ENCODE measurements around the gene TRABD2B.
"Not testable (repeated sequence)": the region's sequence is repeated elsewhere in the genome, so short reads cannot be mapped to it uniquely, and the experiment has no call there.

Gene TRABD2B

GRCh38 chr1:47969478-47969877 is 27.7 kb downstream of the TRABD2B start:
- Histone ChIP-seq H3K36me3 (ENCODE audit: control insufficient read depth in 1 of 2, insufficient read depth in 2 of 2, low read length in 2 of 2) (no peaks in the 10 kb centered on the region), H3K4me1 (ENCODE audit: control insufficient read depth in 1 of 2, insufficient read depth in 2 of 2, low read length in 2 of 2) (peaks cover 3 to 6% of the 10 kb centered on the region in 2 donors), H3K9me3 (ENCODE audit: control insufficient read depth in 1 of 2, low read length in 2 of 2) (no peaks in the 10 kb centered on the region), H3K9ac (ENCODE audit: low read depth in 1 of 2, low read length in 2 of 2) (no peak overlapping the region), H3K27me3 (ENCODE audit: control insufficient read depth in 1 of 2, insufficient read depth in 2 of 2, low read length in 2 of 2) (no peaks in the 10 kb centered on the region), H3K4me3 (ENCODE audit: low read depth in 1 of 2, low read length in 2 of 2) (no peak overlapping the region), H3K27ac (ENCODE audit: low read depth, low read length) (no peak overlapping the region)

GRCh38 chr1:47968556-47968888 is 28.7 kb downstream of the TRABD2B start:
- Histone ChIP-seq H3K27me3 (ENCODE audit: control insufficient read depth in 1 of 2, insufficient read depth in 2 of 2, low read length in 2 of 2) (no peaks in the 10 kb centered on the region), H3K4me1 (ENCODE audit: control insufficient read depth in 1 of 2, insufficient read depth in 2 of 2, low read length in 2 of 2) (peaks cover 7 to 14% of the 10 kb centered on the region in 2 donors), H3K4me3 (ENCODE audit: low read depth in 1 of 2, low read length in 2 of 2) (no peak overlapping the region), H3K36me3 (ENCODE audit: control insufficient read depth in 1 of 2, insufficient read depth in 2 of 2, low read length in 2 of 2) (no peaks in the 10 kb centered on the region), H3K9ac (ENCODE audit: low read depth in 1 of 2, low read length in 2 of 2) (no peak overlapping the region), H3K27ac (ENCODE audit: low read depth, low read length) (no peak overlapping the region), H3K9me3 (ENCODE audit: control insufficient read depth in 1 of 2, low read length in 2 of 2) (no peaks in the 10 kb centered on the region)

GRCh38 chr1:47967864-47968555 is 29.2 kb downstream of the TRABD2B start:
- Histone ChIP-seq H3K9ac (ENCODE audit: low read depth in 1 of 2, low read length in 2 of 2) (no peak overlapping the region), H3K4me3 (ENCODE audit: low read depth in 1 of 2, low read length in 2 of 2) (no peak overlapping the region), H3K27me3 (ENCODE audit: control insufficient read depth in 1 of 2, insufficient read depth in 2 of 2, low read length in 2 of 2) (no peaks in the 10 kb centered on the region), H3K4me1 (ENCODE audit: control insufficient read depth in 1 of 2, insufficient read depth in 2 of 2, low read length in 2 of 2) (peaks cover 12 to 19% of the 10 kb centered on the region in 2 donors), H3K9me3 (ENCODE audit: control insufficient read depth in 1 of 2, low read length in 2 of 2) (no peaks in the 10 kb centered on the region), H3K36me3 (ENCODE audit: control insufficient read depth in 1 of 2, insufficient read depth in 2 of 2, low read length in 2 of 2) (no peaks in the 10 kb centered on the region), H3K27ac (ENCODE audit: low read depth, low read length) (no peak overlapping the region)

GRCh38 chr1:47965816-47966215 is 31.4 kb downstream of the TRABD2B start:
- no peak overlapping the region for H3K27ac ChIP-seq (ENCODE audit: low read depth, low read length)
- H3K36me3 ChIP-seq (ENCODE audit: control insufficient read depth in 1 of 2, insufficient read depth in 2 of 2, low read length in 2 of 2) = no peaks in the 10 kb centered on the region
- H3K9me3 ChIP-seq (ENCODE audit: control insufficient read depth in 1 of 2, low read length in 2 of 2) = no peaks in the 10 kb centered on the region
- no peaks in the 10 kb centered on the region for H3K27me3 ChIP-seq (ENCODE audit: control insufficient read depth in 1 of 2, insufficient read depth in 2 of 2, low read length in 2 of 2)
- H3K4me3 ChIP-seq (ENCODE audit: low read depth in 1 of 2, low read length in 2 of 2) = no peak overlapping the region
- H3K9ac ChIP-seq (ENCODE audit: low read depth in 1 of 2, low read length in 2 of 2) = no peak overlapping the region
- peaks cover 12 to 13% of the 10 kb centered on the region in 2 donors for H3K4me1 ChIP-seq (ENCODE audit: control insufficient read depth in 1 of 2, insufficient read depth in 2 of 2, low read length in 2 of 2)

GRCh38 chr1:47964636-47965035 is 32.5 kb downstream of the TRABD2B start:
- no peak overlapping the region for H3K9ac ChIP-seq (ENCODE audit: low read depth in 1 of 2, low read length in 2 of 2)
- H3K4me1 ChIP-seq (ENCODE audit: control insufficient read depth in 1 of 2, insufficient read depth in 2 of 2, low read length in 2 of 2) = peaks cover 12 to 13% of the 10 kb centered on the region in 2 donors
- no peaks in the 10 kb centered on the region for H3K27me3 ChIP-seq (ENCODE audit: control insufficient read depth in 1 of 2, insufficient read depth in 2 of 2, low read length in 2 of 2)
- no peaks in the 10 kb centered on the region for H3K9me3 ChIP-seq (ENCODE audit: control insufficient read depth in 1 of 2, low read length in 2 of 2)
- H3K36me3 ChIP-seq (ENCODE audit: control insufficient read depth in 1 of 2, insufficient read depth in 2 of 2, low read length in 2 of 2) = no peaks in the 10 kb centered on the region
- no peak overlapping the region for H3K4me3 ChIP-seq (ENCODE audit: low read depth in 1 of 2, low read length in 2 of 2)
- H3K27ac ChIP-seq (ENCODE audit: low read depth, low read length) = no peak overlapping the region

- Histone ChIP-seq H3K27me3 (ENCODE audit: control insufficient read depth in 1 of 2, insufficient read depth in 2 of 2, low read length in 2 of 2) (no peaks in the 10 kb centered on the region), H3K27ac (ENCODE audit: low read depth, low read length) (no peak overlapping the region)
Observed at GRCh38 chr1:47963568-47964358, 33.4 kb downstream of the TRABD2B start.

GRCh38 chr1:47962750-47963492 is 34.3 kb downstream of the TRABD2B start:
- H3K27me3 ChIP-seq (ENCODE audit: control insufficient read depth in 1 of 2, insufficient read depth in 2 of 2, low read length in 2 of 2) = no peaks in the 10 kb centered on the region

More at GRCh38 chr1:47963568-47964358, 33.4 kb downstream of the TRABD2B start:
- peaks cover 12 to 13% of the 10 kb centered on the region in 2 donors for H3K4me1 ChIP-seq (ENCODE audit: control insufficient read depth in 1 of 2, insufficient read depth in 2 of 2, low read length in 2 of 2)
- H3K36me3 ChIP-seq (ENCODE audit: control insufficient read depth in 1 of 2, insufficient read depth in 2 of 2, low read length in 2 of 2) = no peaks in the 10 kb centered on the region
- no peak overlapping the region for H3K9ac ChIP-seq (ENCODE audit: low read depth in 1 of 2, low read length in 2 of 2)
- no peak overlapping the region for H3K4me3 ChIP-seq (ENCODE audit: low read depth in 1 of 2, low read length in 2 of 2)
- no peaks in the 10 kb centered on the region for H3K9me3 ChIP-seq (ENCODE audit: control insufficient read depth in 1 of 2, low read length in 2 of 2)

GRCh38 chr1:47961835-47962234 is 35.4 kb downstream of the TRABD2B start:
- not testable (repeated sequence) for H3K9me3 ChIP-seq (ENCODE audit: control insufficient read depth in 1 of 2, low read length in 2 of 2); H3K36me3 ChIP-seq (ENCODE audit: control insufficient read depth in 1 of 2, insufficient read depth in 2 of 2, low read length in 2 of 2); H3K4me3 ChIP-seq (ENCODE audit: low read depth in 1 of 2, low read length in 2 of 2); H3K27ac ChIP-seq (ENCODE audit: low read depth, low read length); H3K27me3 ChIP-seq (ENCODE audit: control insufficient read depth in 1 of 2, insufficient read depth in 2 of 2, low read length in 2 of 2); H3K9ac ChIP-seq (ENCODE audit: low read depth in 1 of 2, low read length in 2 of 2)
- peaks cover 12 to 13% of the 10 kb centered on the region in 2 donors for H3K4me1 ChIP-seq (ENCODE audit: control insufficient read depth in 1 of 2, insufficient read depth in 2 of 2, low read length in 2 of 2)

More at GRCh38 chr1:47962750-47963492, 34.3 kb downstream of the TRABD2B start:
- Histone ChIP-seq H3K27ac (ENCODE audit: low read depth, low read length) (no peak overlapping the region), H3K9me3 (ENCODE audit: control insufficient read depth in 1 of 2, low read length in 2 of 2) (no peaks in the 10 kb centered on the region), H3K9ac (ENCODE audit: low read depth in 1 of 2, low read length in 2 of 2) (no peak overlapping the region), H3K4me1 (ENCODE audit: control insufficient read depth in 1 of 2, insufficient read depth in 2 of 2, low read length in 2 of 2) (peaks cover 12 to 13% of the 10 kb centered on the region in 2 donors), H3K4me3 (ENCODE audit: low read depth in 1 of 2, low read length in 2 of 2) (no peak overlapping the region), H3K36me3 (ENCODE audit: control insufficient read depth in 1 of 2, insufficient read depth in 2 of 2, low read length in 2 of 2) (no peaks in the 10 kb centered on the region)

- H3K27me3 ChIP-seq (ENCODE audit: control insufficient read depth in 1 of 2, insufficient read depth in 2 of 2, low read length in 2 of 2); H3K27ac ChIP-seq (ENCODE audit: low read depth, low read length); H3K4me1 ChIP-seq (ENCODE audit: control insufficient read depth in 1 of 2, insufficient read depth in 2 of 2, low read length in 2 of 2); H3K36me3 ChIP-seq (ENCODE audit: control insufficient read depth in 1 of 2, insufficient read depth in 2 of 2, low read length in 2 of 2); H3K9me3 ChIP-seq (ENCODE audit: control insufficient read depth in 1 of 2, low read length in 2 of 2); H3K4me3 ChIP-seq (ENCODE audit: low read depth in 1 of 2, low read length in 2 of 2); H3K9ac ChIP-seq (ENCODE audit: low read depth in 1 of 2, low read length in 2 of 2): not testable (repeated sequence)
Observed at GRCh38 chr1:47956491-47956890, 40.7 kb downstream of the TRABD2B start.

GRCh38 chr1:47953661-47954060 is 43.5 kb downstream of the TRABD2B start:
- Histone ChIP-seq H3K9ac (ENCODE audit: low read depth in 1 of 2, low read length in 2 of 2) (no peak overlapping the region), H3K4me3 (ENCODE audit: low read depth in 1 of 2, low read length in 2 of 2) (no peak overlapping the region), H3K9me3 (ENCODE audit: control insufficient read depth in 1 of 2, low read length in 2 of 2) (no peaks in the 10 kb centered on the region), H3K36me3 (ENCODE audit: control insufficient read depth in 1 of 2, insufficient read depth in 2 of 2, low read length in 2 of 2) (no peaks in the 10 kb centered on the region), H3K4me1 (ENCODE audit: control insufficient read depth in 1 of 2, insufficient read depth in 2 of 2, low read length in 2 of 2) (peaks cover 0 to 3% of the 10 kb centered on the region in 2 donors), H3K27ac (ENCODE audit: low read depth, low read length) (no peak overlapping the region), H3K27me3 (ENCODE audit: control insufficient read depth in 1 of 2, insufficient read depth in 2 of 2, low read length in 2 of 2) (no peaks in the 10 kb centered on the region)

Measured in duodenal mucosa (tissue), 2 donors.